IPS-18c (cell line): Measurements from ENCODE around the gene ERBB4.

Experiments used
- H3K4me3 ChIP-seq: 2 replicates; pipeline ENCODE4 v1.7.0; 2013; ENCODE audit warnings: low read depth, mild to moderate bottlenecking, low read length, moderate library complexity; ENCODE audit not compliant: insufficient read depth
- H3K9me3 ChIP-seq: one replicate; pipeline ENCODE4 v1.6.1; 2013; ENCODE audit warnings: mild to moderate bottlenecking, low read length, moderate library complexity; ENCODE audit not compliant: control insufficient read depth, insufficient read depth

Gene ERBB4

DNA sequence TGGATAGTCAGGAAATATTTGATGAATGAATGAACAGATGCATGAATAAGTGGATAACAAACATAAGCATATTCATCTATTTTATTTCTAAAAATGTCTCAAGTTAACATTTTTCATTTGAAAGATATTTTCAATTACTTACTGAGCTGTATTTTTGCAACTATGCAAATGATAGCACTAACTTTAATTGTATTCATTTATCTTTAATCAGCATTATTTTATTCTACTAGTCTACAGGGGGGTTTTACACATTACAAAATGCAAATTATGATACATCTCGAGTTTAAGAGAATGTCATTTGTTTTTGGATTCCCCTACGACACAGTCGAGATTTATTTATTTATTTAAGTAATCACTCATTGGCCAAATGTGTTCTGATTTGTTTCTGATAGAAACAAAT lies 530.6 kb downstream of the ERBB4 start:
- Histone ChIP-seq H3K4me3 (no peak overlapping the region), H3K9me3 (no peaks in the 10 kb centered on the region)

DNA sequence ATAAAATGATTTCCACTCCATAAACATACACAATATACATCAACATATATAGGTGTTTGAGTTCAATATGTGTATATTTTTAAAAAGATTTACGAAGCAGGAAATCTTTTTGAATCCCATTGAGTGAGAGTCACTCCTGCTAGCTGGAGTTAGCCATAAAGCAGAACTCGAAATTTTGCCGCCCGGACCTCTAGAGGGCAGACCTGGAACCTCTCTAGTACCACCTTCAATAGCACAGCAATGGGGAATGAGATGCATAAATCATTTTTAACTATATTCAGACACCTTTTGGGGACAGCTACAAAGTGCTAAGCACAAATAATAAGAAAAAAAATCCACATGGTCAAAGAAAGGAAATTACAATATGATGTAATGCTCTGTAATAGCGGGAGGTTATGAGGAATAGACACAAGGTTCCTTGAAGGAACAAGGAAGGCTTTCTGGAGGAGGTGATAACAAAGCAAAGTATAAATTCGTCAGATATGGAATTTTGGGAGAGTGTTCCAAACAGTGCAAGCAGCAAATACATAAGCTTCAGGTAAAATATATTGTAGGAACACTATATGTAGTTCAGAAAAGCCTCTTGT lies 533.4 kb downstream of the ERBB4 start:
- Histone ChIP-seq H3K9me3 (no peaks in the 10 kb centered on the region), H3K4me3 (no peak overlapping the region)

DNA sequence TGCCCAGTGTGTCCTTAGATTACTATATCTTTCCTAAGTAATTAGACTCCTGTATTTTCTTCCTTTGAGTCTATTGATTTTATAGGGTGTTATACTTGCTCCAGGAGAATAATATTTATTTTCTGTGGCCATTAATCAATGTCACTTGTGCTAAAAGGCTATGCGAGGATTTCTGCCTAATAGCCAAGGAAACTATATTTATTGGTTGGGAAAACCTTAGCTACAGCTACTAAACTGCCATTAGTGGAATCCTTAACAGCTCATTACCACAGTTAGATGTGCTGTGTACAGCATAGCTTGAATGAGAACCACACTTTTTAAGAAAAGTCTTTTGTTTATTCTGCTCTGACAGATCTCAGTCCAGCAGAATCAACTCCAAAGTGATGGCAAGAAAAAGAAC lies 537.3 kb downstream of the ERBB4 start:
- H3K4me3 ChIP-seq: no peak overlapping the region
- no peaks in the 10 kb centered on the region for H3K9me3 ChIP-seq

DNA sequence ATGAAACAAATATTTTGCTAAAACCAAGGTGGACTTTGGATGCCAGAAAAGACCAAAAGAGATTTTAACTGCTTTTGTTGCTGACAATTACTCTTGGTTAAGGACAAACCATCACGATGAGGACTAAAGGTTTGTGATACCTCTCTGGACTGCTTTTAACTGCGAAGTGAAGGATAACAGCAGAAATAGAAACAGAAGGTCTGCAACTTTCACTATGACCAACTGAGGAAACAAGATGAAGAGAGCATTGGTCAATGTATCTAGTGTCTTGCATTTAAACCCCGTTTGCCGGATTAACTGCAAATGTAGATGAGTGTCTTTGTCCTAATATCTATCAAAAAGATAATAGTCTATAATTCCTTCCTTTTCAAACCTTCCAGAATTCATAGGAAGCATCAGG lies 541.7 kb downstream of the ERBB4 start:
- H3K4me3 ChIP-seq: no peak overlapping the region
- H3K9me3 ChIP-seq: no peaks in the 10 kb centered on the region

DNA sequence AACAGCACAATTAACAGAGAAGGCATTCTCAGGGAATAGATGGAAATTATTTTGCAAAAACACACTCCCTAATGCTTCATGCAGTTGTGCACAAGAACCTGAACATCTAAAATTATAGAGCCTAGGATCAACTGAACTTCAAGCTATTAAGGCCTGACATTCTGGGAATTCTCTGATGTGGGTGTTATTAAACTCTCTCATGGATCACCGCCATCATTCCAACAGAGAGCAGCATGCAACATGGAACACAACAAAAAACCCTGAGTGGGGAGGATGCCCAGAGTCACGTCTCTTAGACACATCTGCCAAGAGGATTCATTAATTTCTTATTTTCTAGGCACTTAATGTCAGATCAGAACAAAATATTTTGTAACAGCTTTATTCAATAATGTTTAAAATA lies 543.8 kb downstream of the ERBB4 start:
- no peaks in the 10 kb centered on the region for H3K9me3 ChIP-seq
- no peak overlapping the region for H3K4me3 ChIP-seq

DNA sequence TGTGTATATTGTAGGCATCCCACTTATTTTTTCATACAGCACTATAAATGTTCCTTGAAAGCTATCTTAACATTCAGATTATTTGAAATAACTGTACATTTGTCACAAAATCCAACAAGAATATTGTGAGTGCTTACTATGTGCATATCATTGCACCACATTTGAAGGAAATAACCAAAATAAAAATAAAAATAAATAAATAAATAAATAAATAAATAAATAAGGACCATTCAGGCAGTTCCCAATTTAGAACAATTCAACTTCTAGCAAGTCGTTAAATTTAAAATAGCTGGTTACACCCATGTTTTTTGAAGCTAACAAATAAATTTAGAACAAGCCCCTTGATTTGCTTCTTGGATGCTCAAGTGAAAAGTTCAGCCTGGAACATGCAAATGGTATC lies 548.3 kb downstream of the ERBB4 start:
- no peak overlapping the region for H3K4me3 ChIP-seq
- H3K9me3 ChIP-seq: no peaks in the 10 kb centered on the region

DNA sequence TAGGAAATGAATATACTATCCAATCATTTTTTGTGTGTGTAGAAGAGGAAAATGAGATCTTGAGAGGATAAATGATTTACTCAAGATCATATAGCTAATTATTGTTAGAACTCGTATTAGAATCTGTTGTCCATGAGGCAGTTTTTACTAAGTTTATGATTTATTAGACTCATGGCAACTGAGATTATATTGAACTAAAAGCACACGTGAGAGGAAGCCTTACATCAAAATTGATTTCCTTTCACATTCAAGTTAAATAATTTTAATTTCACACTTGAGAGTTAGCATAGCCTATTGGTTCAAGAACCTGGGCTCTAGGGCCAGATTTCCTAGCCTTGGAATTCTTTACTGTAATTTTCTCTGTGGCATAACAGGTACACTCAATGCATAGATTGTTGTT lies 552.3 kb downstream of the ERBB4 start:
- H3K4me3 ChIP-seq: no peak overlapping the region
- no peaks in the 10 kb centered on the region for H3K9me3 ChIP-seq

DNA sequence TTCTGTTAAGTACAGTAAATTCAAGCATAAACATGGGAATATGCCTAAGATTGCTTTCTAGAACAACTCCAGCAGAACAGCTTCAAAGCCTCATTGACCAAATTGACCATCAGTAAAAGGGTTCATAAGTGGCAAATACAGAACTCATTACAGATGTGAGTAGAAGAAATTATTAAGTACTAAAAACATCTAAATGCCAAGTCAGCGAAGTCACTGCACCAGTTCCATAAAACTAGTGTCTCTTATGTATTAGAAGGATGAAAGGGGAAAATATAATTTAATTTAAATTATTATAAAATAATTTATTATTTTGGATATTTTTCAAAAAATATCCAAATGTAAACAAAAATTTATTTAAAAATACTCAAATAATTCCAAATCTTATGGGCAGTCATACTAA lies 553.2 kb downstream of the ERBB4 start:
- H3K9me3 ChIP-seq: no peaks in the 10 kb centered on the region
- H3K4me3 ChIP-seq: no peak overlapping the region

DNA sequence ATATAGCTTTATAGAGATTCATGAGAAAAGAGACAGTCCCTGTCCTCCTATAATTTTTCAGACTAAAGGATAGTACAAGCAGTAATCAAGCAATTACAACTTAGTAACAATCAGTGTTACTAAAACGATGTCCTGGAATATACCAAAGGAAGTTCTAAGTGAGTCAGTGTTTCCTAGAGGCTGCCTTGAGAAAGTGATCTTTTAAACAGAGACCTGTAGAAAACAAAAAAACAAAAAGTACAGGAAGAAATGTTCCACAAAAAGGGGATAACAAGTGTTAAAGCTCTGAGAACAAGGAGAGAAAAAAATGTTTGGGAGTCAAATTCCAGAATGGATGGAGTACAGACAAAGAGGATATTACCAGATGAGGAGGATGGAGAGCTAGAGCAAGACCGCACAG lies 556.4 kb downstream of the ERBB4 start:
- H3K9me3 ChIP-seq: no peaks in the 10 kb centered on the region
- no peak overlapping the region for H3K4me3 ChIP-seq

DNA sequence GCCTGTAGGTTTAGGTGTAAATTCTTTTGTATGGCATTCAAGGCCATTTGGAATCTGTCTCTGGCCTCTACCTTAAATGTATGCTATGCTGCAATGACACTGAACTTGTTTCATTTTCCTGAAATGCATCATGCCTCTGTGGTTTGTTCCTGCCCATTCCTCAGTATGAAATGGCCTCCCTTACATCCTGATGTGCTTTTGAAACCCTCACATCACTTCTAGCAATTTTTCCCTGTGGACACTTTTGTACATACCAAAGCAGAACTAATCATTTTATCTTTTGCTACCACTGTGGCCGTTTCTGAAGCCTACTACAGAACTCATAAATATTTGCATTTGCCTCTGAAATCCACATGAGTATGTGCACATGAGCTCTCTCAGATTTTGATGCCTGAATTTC lies 557.2 kb downstream of the ERBB4 start:
- no peak overlapping the region for H3K4me3 ChIP-seq
- H3K9me3 ChIP-seq: no peaks in the 10 kb centered on the region

DNA sequence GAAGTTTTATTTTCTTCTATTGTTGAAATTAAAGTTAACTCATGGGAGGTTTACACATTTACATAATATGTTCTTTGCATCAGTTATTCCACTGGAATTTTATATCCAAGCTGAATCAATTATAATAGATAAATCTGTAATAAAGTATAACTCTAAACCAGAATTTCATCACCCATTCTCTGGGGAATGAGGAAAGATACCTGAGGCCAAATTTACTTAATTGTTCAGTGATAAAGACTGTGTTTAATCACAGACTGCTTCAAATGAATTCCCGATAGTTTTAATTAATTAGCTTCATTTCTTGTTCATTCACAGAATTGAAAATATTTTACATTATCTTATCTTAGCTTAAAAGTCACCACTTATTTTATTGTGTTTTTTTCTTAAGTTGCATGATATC lies 562.5 kb downstream of the ERBB4 start:
- Histone ChIP-seq H3K4me3 (no peak overlapping the region), H3K9me3 (no peaks in the 10 kb centered on the region)

DNA sequence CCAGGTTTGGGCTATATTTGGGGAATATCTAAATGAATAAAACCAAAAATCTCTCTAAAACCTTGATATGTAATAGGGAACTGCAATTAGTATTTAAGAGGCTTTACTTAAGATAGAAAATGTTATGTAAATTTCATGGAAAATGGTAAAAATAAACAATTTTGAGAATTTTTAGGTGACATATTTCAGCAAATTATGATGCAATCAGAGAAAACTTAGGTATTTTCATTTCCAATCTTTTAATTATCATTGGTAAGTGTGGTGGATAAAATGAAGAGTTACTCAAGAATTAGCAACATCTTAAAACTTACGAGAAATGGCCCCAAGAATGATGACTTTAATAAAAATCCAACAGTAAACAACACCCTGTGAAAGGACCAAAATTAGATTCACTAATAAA lies 571.4 kb downstream of the ERBB4 start:
- no peaks in the 10 kb centered on the region for H3K9me3 ChIP-seq
- H3K4me3 ChIP-seq: no peak overlapping the region

DNA sequence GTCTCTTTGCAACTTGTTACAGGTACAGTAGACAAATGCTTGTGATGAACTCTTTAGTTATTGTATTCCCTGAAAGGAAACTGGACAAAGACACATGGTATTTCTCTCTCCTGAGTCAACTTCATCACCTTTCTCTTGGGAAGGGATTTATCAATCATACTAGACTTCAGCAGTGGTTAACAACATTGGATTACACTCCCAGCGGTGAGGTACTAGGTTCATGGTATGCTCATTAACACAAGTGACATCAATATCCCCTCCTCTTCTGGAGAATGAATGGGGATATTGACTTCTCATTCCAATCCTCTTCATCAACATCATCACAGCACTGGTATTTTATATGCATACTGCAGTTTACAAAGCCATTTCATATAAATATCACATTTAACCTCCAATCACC lies 574.6 kb downstream of the ERBB4 start:
- H3K9me3 ChIP-seq: no peaks in the 10 kb centered on the region

DNA sequence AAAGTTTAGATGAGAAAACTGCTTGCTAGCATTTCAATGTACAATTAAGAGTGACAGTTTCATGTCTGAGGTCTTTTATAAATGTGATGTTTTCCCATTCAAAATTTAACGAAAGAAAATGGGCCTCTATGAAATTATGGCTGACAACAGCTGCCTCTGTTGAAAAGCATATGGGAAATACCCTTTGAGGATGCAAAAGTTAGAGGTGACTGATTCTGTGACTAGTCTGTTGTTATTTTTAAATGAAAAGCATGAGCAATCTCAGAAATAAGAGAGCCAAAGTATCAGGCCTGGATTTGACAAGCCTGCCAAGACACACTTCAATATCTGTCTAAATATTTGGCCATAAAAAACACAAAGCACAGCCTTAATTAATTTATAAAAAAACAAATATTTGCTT lies 580.8 kb downstream of the ERBB4 start:
- no peak overlapping the region for H3K4me3 ChIP-seq
- H3K9me3 ChIP-seq: no peaks in the 10 kb centered on the region

More for the DNA sequence above, 574.6 kb downstream of the ERBB4 start:
- H3K4me3 ChIP-seq: no peak overlapping the region

DNA sequence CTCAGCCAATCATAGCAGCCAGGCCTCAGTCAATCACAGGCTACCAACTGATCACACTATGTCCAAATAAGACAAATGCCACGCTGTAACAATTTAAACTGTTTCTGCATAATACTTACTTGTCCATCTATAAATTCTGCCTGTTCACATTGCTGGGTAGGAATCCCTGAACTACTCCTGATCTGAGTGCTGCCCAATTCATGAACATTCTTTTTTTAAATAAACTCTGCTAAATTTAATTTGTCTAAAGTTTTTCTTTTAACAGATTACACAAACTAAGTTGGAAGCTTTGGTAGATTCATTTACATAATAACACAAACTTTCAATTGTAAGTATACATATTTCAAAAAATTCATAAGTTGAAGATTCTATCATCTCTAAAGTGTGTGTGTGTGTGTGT lies 583.0 kb downstream of the ERBB4 start:
- H3K4me3 ChIP-seq: no peak overlapping the region
- H3K9me3 ChIP-seq: no peaks in the 10 kb centered on the region

DNA sequence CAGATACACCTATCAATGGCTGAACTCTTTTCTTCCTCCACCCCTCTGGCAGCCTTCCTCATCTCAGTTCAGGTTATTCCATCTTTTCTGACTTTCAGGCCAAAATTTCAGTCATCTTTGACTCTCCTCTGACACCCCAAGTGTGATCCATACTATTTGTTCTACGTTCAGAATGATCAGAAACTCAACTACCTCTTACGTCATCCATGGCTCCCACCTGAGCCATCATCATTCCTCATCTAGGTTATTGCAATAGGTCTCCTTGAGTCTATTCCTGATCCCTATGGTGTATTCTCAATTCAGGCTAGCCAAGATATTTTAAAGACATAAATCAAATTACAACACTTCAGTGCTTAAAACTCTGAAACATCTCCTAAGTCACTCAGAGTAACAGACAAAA lies 589.7 kb downstream of the ERBB4 start:
- no peak overlapping the region for H3K4me3 ChIP-seq
- peaks cover 2% of the 10 kb centered on the region for H3K9me3 ChIP-seq

DNA sequence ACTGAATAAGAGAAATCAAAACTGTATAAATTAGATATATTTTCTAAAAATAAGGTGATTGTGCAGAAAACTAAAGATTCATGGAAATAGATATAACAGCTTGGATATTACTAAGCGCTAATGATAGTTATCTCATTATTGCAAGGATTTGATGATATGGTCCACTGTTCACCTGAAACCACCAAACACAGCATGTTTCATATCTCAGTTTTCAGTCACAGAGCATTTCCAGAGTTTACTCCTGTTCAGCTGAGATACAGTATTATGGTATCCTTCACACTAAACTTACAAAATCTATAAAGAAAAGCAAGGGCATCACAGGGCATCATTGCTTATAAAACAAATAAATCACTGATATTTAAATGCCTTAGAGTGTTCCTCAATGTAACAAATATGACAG lies 591.6 kb downstream of the ERBB4 start:
- Histone ChIP-seq H3K9me3 (peaks cover 2% of the 10 kb centered on the region), H3K4me3 (no peak overlapping the region)

DNA sequence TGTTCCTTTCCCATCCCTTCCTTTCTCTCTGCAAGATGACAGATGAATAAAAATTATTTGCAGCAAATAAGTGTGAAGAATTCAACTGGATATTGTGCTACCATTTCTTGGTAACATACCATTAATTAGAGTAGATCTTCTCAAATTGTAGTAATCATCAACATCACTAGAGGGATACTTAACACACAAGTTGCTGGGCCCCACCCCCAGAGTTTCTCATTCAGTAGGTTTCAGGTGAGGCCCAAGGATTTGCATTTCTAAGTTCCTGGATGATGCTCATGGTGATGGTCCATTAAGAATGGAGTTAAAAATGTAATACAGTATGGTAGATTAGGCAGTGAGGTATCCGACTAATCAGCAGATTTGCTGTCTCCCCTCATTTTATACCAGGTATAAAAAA lies 594.0 kb downstream of the ERBB4 start:
- peaks cover 2% of the 10 kb centered on the region for H3K9me3 ChIP-seq
- H3K4me3 ChIP-seq: no peak overlapping the region

DNA sequence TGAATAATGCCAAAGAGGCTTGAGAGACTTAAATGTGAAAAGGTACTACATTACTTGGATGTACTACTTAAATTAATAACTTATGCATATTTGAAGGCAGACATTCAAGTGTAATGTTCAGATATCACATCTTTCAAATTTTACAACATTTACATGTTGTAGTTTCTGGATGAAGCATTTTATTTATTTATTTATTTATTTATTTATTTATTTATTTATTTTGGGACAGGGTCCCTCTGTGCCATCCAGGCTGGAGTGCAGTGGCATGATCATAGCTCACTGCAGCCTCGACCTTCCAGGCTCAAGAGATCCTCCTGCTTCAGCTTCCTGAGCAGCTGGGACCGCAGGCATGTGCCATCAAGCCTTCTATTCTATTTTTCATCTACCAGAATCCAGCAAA lies 596.4 kb downstream of the ERBB4 start:
- no peak overlapping the region for H3K4me3 ChIP-seq

More for the DNA sequence above, 596.4 kb downstream of the ERBB4 start:
- peaks cover 2% of the 10 kb centered on the region for H3K9me3 ChIP-seq
